GM13977 (cell line): ENCODE results near the gene GLIPR2.
A peak's percentile ranks its signal among the peaks of the same experiment; 100 is the strongest.

ENCODE experiments used
- DNase-seq: peaks from one replicate; pipeline ENCODE4 v3.0.0; 2012; ENCODE audit warnings: low spot score
- in situ Hi-C: fragments of 300-500 bp; cut with MboI; formaldehyde crosslinking; loops from one replicate; pipeline ENCODE4 v1.12.0; 2022; ENCODE audit warnings: low sequenced_read_pairs, low pct_unique_long_range_greater_than_20kb, mixed read lengths, inconsistent platforms; ENCODE audit not compliant: unreplicated experiment
- TF ChIP-seq, protein P1 (sequence below): IDR thresholded peaks from 2 replicates; pipeline ENCODE4 v1.5.1; 2012; ENCODE audit warnings: mild to moderate bottlenecking, control low read depth; ENCODE audit not compliant: insufficient read depth; ENCODE audit errors: extremely low read depth, missing control alignments

Gene GLIPR2

DNA sequence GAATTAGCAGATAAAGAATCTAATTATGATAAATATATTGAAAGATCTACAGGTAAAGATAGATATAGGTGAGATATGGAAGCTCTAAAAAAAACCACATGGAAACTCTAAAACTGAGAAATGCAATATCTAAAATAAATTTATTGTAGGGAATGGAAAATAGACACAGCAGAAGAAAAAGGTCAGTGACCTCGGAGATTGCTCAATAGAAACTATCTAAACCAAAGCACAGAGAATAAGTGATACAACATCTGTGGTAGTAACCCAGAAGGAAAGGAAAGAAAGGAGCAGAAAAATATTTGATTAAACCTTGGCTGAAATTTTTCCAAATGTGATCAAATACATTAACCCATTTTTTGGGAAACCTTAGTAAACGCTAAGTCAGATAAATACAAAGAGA, 43.1 kb upstream of the GLIPR2 start:
- TF ChIP-seq, protein P1, sequence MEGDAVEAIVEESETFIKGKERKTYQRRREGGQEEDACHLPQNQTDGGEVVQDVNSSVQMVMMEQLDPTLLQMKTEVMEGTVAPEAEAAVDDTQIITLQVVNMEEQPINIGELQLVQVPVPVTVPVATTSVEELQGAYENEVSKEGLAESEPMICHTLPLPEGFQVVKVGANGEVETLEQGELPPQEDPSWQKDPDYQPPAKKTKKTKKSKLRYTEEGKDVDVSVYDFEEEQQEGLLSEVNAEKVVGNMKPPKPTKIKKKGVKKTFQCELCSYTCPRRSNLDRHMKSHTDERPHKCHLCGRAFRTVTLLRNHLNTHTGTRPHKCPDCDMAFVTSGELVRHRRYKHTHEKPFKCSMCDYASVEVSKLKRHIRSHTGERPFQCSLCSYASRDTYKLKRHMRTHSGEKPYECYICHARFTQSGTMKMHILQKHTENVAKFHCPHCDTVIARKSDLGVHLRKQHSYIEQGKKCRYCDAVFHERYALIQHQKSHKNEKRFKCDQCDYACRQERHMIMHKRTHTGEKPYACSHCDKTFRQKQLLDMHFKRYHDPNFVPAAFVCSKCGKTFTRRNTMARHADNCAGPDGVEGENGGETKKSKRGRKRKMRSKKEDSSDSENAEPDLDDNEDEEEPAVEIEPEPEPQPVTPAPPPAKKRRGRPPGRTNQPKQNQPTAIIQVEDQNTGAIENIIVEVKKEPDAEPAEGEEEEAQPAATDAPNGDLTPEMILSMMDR, result no peak
- in situ Hi-C loops, result no loop called here
- DNase-seq, result no peak

DNA sequence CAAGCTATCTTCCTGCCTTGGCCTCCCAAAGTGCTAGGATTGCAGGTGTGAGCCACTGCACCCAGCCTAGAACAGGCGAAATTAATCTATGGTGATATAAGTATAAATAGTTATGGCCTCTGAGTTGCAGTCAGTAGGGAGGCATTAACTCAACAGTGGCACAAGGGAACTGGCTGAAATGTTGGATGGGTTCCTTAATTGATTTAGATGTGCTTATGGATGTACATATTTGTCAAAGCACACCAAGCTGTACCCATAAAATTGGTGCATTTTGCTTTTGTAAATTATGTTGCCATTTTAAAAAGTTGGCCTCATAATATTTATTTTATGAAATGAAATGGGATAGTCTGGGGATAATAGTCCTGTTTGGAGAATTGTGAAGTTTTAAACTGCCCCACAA, 36.8 kb upstream of the GLIPR2 start:
- in situ Hi-C loops, result loop anchor here (5.0 kb wide), 1 partner anchor 68 kb away; the partner anchor contains the start of gene CCIN
- TF ChIP-seq, protein P1, result no peak
- no peak for DNase-seq

DNA sequence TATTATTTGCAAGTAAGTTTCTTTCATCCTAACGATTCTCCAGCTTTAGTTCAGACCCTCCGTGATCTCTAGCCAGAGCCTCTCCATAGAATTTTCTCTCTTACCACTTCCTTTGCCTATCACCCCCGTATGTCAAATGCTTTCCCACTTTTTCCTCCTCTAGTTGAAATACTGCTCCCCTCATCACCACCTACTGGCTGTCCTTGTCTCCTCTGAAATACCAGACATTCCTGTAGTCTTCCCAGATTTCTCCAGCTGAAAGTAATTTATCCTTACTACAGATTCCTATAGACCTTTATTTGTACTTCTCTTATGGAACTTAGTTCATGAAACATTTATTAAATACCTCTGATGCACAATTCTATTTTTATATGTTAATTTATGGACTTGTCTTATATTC, 36.0 kb upstream of the GLIPR2 start:
- DNase-seq, result no peak
- TF ChIP-seq, protein P1, result no peak
- in situ Hi-C loops, result loop anchor here (5.0 kb wide), 1 partner anchor 67 kb away; the partner anchor contains the start of gene CCIN

DNA sequence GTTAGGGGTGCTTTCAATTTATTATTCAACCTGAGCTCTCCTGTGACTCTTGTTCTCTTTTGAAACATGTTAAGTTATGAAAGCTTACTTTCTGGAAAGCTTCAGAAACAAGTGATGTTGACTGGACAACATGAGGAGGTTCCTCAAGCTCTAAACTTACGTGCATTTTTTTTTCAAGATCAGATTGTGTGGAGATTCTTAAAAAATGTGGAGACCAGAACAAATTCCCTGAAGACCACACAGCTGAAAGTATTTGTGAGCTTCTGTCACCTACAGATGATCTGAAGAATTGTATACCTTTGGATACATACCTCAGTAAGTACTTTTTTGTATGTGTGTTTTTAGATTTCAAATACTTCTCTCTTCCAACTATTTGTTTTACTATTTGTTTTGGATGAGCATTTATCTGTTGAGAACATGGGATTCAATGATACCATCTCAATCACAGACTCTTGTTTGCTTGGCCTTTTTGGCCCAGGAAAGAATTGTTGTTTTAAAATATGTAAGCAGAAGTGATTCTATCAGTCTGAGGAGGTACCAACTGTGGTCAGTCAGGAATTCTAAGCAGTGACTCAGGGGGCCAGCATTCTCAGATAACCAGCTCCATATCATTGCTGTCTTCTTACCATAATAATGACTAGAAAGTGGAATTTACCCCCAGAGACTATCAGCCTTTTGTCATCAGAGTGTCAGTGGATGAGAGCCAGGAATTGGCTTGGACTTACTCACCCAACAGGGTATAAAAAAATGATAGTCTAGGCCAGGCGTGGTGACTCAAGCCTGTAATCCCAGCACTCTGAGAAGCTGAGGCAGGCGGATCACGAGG, 34.4 kb upstream of the GLIPR2 start:
- no peak for DNase-seq

DNA sequence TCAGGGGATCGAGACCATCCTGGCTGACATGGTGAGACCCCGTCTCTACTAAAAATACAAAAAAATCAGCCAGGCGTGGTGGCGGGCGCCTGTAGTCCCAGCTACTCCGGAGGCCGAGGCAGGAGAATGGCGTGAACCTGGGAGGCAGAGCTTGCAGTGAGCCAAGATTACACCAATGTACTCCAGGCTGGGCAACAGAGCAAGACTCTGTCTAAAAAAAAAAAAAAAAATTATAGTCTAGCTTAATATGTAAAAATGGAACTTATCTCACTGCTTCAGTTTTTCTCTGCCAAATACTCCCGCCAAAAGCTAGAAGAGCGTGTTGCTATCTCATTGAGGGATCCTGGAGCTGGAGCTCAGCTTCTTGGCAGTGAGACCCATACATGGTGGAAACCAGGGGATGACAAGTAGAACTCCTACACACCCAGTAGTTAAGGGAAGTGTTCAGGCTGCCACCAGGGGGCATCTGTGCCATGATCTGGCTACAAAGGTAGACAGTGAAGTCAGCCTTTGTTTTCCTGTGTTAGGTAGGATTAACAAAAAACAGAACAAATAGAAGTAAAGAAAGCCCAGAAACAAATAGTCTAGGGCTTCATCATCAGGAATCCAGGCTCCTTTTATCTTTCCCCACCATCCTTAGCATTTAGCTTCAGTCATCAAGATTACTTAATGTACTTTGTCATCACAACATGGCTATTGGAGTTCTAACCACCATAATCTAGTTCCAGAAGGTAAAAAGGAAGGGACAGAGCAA, 33.6 kb upstream of the GLIPR2 start:
- in situ Hi-C loops, result loop anchor here (5.0 kb wide), 1 partner anchor 64 kb away; the partner anchor contains the start of gene CCIN
- TF ChIP-seq, protein P1, result peak; percentile 87
- peak; percentile 75 for DNase-seq

More for the DNA sequence above, 34.4 kb upstream of the GLIPR2 start:
- TF ChIP-seq, protein P1, result no peak
- in situ Hi-C loops, result loop anchor here (5.0 kb wide), 1 partner anchor 65 kb away; the partner anchor contains the start of gene CCIN

DNA sequence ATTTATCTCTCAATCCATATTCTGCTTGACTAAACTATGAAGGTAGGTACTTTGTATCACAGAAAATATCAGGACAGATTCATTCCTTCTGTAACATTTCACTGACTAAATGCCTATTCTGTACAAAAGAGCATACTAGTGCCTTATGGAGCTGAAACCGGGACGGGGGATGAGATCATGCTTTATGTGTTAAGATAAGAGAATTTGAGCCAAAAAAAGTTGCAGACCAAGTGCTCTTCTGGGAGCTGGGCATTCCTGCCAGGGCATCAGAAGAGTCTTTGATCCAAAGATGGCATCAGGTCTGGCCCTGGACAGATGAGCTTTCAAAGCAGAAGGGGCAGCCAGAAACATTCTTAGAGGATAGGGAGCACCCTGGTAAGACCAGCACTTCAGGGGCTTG, 27.5 kb upstream of the GLIPR2 start:
- in situ Hi-C loops, result no loop called here
- DNase-seq, result no peak
- TF ChIP-seq, protein P1, result no peak
